ENCODE data around the gene H1-8.
"Not testable (repeated sequence)": the region's sequence is repeated elsewhere in the genome, so short reads cannot be mapped to it uniquely, and the experiment has no call there.

Gene H1-8

DNA sequence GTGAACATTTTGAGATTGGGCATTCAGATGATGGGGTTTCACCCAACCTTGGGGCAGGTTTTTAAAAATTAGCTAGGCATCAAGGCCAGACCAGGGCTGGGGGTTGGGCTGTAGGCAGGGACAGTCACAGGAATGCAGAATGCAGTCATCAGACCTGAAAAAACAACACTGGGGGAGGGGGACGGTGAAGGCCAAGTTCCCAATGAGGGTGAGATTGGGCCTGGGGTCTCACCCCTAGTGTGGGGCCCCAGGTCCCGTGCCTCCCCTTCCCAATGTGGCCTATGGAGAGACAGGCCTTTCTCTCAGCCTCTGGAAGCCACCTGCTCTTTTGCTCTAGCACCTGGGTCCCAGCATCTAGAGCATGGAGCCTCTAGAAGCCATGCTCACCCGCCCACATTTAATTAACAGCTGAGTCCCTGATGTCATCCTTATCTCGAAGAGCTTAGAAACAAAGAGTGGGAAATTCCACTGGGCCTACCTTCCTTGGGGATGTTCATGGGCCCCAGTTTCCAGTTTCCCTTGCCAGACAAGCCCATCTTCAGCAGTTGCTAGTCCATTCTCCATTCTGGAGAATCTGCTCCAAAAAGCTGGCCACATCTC lies 8.4 kb upstream of the H1-8 start:
- DNase-seq: no peak

DNA sequence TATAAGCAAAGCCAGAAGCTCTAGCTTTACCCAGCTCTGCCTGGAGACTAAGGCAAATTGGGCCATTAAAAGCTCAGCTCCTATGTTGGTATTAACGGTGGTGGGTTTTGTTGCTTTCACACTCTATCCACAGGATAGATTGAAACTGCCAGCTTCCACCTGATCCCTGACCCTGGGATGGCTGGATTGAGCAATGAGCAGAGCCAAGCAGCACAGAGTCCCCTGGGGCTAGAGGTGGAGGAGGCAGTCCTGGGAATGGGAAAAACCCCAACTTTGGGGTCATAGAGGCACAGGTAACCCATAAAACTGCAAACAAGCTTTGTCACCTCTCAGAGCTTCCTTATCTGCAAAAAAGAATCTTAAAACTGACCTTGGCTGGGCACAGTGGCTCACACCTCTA lies 7.9 kb upstream of the H1-8 start:
- DNase-seq: no peak

DNA sequence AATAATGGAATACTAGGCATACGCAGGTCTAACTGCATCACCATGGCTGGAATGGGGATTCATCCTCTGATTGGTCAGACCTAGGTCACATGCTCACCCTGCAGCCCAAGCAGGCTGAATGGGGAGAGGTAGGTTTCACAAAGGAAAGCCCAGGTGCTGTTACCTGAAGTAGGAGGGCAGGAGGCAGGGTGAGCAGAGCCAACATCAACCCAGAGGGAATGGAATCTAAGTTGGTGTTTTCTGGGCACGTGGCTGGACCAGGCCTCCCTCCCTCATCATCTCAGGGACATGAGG lies 6.7 kb upstream of the H1-8 start:
- no peak for DNase-seq

DNA sequence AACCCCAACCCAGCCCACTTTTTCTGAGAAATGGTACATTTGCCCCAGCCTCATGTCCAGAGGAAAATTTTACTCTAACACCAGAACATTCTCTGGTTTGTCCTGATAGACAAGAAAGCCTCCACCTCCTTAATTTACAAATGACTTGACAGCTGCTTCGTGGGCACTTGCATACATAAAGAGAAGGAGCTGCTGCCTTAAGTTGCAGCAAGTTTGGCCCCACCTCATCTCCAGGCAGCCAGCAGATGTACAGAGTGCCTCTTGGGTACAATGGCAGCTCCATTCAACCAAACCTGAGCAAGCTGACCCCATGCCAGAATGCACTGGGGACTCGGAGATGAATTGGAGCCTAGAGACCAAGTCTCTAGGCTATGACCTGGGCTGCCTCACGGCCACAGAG lies 6.2 kb upstream of the H1-8 start:
- DNase-seq: no peak

DNA sequence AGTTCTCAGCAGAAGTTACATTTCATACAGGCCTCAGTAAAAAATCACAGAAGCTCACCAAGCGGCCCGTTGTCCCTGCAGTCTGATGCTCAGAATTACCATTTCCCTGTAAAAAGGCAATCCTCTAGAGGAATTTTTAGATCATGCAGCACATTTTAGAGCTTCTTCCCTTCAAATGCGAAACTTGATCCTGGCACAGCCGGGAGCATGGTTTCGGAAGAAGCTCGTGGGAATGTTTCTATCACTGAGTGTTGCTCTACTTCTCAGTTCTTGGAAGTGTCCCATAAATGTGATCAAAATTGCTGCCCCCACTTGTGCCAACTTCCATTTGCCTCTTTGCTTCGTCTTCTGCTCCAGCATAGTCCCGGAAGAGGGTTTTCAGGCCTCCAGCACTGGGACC lies 3.8 kb upstream of the H1-8 start:
- no peak for DNase-seq

DNA sequence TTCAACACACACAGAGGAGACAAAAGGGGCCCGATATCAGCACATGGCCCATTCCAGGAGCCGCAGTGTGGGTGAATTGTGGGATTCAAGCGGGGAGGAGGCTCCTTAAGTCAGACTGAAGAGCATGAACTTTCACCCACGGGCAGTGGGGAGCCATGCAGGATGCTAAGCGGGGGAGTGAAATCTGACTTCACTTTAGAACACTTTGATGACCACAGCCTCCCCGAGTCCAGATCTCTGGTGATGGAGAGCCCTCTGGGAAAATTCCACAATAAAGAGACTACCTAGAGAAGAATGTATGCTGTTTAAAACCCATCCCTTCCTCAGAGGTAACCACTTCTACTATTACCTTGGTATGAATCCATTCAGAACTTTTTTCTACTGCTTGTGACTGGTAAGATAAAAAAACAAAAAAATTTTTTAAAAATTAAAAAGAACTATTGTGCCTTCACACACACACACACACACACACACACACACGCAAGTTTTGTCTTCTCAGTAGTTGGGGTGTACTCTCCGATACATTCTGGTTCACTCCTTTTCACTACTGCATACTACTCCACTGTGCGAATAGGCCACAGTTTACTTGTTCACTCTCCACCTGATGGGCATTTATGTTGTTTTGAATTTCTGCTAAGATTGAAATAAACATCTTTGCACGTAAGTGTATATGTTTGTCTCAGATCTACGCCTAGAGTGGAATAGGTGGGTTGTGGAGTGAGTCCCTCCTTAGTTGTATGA lies 2.0 kb upstream of the H1-8 start:
- DNase-seq: no peak

DNA sequence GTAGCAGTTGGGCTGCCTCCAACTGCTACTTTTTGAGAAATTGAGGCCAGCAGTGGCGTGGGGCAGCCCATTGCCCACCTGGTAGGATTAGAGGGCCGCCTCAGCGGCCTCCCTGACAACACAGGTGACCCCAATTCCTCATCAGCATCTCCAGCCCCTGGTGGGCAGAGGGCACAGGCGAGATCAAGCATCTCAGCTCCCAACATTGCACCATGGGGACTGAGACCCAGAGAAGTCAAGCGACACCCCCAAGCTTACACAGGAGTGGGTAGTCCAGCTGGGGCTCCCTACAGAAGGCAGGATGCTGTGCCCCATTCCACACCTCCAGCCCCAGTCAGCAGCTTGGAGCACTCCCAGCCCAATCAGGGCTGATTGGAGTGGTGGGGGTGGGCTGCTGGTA lies 228 bp upstream of the H1-8 start:
- no peak for DNase-seq

DNA sequence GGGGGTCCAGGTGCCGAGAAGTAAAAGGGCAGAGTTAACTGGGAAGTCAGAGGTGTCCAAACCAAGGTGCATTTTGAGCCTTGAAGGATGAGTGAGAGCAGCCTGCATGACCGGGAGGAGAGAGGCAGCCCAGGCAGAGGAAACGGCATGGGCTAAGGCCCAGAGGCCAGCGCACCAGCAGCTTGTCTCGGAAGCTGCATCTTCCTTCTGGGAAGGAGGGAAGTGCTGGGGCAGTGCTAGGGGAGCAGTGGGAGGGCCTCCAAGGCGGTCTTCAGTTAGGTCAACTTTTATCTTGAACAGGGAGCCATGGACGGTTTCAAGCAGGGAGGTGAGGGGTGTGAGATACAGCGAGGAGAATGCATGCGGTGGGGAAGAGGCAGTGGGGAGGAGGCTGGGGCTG lies 1.0 kb downstream of the H1-8 start:
- DNase-seq: no peak

DNA sequence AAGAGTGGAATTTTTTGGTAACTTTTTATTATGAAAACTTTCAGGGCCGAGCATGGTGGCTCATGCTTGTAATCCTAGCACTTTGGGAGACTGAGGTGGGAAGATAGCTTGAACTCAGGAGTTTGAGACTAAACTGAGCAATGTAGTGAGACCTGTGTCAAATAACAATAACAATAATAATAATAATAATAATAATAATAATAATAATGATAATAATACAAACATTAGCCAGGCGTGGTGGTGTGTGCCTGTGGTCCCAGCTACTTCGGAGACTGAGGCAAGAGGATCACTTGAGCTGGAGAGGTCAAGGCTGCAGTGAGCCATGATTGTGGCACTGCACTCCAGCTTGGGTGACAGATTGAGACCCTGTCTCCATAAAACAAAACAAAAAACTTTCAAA lies 3.0 kb downstream of the H1-8 start:
- DNase-seq: not testable (repeated sequence)

DNA sequence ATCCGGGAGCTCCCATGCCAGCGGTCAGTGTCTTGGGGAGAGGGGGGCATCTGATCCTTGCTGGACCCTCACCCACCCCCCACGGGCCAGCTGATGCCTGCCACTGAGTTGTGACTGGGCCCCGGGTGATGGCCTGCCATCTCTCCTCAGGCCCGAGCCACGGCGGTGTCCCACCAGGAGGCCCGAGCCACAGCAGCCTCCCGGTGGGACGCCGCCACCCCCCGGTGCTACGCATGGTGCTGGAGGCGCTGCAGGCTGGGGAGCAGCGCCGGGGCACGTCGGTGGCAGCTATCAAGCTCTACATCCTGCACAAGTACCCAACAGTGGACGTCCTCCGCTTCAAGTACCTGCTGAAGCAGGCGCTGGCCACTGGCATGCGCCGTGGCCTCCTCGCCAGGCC lies 4.3 kb downstream of the H1-8 start:
- DNase-seq: no peak

DNA sequence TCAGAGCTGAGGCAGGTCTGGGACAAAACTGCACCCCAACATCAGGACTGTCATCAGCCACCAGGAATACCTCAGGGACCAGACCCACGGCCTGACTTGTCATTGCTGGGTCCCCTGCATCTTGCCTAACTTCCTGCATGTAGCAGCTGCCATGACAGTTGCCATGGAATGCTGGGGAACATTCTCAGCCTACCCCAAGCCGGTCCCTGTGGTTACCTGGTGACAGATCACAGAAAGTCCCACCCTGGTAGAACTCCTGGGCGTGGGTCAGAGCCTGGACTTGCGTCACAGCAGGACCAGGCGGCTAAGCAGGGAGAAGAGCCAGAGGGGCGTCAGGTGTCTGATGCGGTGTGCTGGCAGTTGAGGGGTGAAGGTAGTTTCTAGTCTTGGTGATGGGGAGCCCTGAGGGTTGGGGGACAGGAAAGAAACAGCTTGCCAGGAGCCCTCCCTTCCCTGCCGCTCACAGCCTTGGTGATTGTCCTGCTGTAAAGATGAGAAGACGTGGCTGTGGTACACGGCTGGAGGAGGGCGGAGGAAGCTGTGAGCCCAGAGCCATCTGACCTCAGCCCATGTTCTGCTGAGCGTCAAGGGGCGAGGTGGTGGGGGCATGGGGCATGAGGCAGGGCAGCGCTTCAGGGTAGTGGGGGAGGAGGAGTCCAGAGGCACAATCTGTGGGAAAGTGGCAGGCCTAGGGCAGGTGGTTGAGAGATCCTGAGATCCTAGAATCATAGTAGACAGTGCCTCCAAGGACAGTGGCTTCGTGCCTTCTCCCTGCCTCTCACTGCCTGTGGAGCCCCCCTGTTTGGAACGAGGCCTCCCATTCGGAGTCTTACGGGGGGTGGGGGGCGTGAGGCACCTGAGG lies 5.4 kb downstream of the H1-8 start:
- no peak for DNase-seq

DNA sequence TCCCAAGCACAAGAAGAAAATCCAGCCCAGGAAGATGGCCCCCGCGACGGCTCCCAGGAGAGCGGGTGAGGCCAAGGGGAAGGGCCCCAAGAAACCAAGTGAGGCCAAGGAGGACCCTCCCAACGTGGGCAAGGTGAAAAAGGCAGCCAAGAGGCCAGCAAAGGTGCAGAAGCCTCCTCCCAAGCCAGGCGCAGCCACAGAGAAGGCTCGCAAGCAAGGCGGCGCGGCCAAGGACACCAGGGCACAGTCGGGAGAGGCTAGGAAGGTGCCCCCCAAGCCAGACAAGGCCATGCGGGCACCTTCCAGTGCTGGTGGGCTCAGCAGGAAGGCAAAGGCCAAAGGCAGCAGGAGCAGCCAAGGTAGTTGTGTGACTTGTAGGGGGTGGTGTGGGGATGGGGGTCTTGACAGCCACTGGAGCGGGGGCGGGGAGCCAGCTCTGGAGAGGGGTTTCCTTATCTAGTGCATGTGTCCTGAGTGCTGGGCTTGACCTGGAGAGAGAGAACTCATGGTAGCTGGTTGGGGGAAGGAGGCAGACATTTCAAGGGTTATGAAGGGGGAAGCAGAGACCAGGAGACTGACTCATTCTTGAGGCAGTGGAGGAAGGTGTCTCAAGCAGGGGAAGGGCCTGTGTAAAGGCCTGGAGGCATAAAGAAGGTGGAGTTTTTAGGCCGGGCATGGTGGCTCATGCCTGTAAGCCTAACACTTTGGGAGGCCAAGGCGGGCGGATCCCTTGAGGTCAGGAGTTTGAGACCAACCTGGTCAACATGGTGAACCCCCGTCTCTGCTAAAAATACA lies 6.2 kb downstream of the H1-8 start:
- DNase-seq: no peak

DNA sequence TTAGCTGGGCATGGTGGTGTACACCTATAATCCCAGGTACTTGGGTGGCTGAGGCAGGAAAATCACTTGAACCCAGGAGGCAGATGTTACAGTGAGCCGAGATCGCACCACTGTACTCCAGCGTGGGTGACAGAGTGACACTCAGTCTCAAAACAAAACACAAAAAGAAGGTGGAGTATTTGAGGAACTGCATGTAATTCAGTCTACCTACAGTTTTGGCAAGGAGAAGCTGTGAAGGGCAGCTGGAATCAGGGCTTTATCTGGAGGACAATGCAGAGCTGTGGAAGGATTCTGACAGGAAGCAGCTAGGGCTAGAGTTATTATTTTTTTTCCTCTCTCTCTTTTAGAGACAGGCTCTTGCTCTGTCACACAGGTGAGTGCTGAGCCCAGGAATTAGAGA lies 6.8 kb downstream of the H1-8 start:
- DNase-seq: no peak

DNA sequence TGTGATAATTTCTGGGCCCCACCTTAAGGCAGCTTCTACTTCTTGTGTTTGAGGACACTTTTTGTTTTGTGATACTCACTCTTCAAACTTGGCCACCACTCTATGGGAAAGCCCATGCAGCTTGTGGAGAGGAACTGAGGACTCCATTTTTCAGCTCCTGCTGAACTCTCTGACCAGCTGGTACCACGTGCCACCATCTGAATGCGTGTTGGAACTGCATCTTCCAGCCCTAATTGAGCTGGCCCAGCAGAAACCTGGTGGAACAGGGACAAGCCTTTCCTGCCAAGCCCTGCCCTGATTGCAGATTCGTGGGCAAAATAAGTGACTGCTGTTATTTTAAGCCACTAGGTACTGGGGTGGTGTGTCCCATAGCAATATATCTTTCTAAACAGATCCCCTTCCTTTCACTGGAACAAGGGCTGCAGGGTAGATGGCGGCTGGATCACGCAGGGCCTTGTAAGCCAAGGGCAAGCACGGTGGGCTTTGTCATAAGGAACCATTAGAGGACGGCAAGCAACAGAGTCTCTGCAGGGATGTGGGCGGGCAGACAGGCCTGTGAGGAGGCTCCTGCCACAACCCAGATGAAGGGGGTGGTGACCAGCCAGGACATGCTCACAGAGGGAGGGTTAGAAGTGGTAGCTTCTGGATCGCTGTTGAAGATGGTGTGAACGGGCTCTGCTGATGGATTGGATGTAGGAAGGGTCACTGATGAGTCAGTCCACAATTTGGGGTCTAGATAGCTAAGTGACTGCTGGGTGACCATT lies 9.5 kb downstream of the H1-8 start:
- DNase-seq: no peak

DNA sequence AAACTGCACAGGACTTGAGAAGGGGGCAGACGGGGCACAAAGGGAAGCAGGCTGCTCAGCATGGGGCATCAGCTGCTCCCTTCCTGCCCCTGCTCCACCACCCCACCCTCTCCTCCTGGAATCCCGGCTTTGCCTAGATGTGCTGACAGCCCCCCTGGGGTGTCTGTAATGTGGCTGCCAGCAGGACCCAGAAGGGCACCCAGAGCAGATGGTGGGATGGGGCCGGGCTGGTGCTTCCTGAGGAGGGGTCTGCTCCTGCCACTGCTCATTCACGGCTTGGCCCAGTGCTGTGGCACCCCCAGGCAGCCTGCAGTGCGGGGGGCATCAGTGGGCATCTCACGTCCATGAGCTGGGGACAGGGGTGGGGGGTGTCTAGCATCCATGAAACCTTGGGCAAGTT lies 10.2 kb downstream of the H1-8 start:
- DNase-seq: no peak

DNA sequence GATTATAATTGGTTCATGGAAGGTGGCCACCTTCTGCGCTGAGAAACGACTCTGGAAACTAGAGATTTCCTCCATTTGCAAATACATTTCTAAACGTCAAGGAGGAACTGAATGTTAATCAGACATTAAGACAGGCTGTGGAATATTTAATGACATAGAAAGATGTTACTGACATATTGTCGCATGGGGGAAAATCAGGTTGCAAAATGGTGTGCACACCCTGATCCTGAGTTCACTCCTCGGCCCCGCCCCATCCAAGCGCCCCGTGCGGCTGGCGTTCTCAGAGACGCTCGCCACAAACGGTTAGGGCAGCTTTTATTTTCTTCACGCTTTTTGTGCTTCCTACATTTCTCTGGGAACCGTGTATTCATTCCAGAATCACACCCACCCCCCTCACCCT lies 10.7 kb downstream of the H1-8 start:
- peak; percentile 7 for DNase-seq

DNA sequence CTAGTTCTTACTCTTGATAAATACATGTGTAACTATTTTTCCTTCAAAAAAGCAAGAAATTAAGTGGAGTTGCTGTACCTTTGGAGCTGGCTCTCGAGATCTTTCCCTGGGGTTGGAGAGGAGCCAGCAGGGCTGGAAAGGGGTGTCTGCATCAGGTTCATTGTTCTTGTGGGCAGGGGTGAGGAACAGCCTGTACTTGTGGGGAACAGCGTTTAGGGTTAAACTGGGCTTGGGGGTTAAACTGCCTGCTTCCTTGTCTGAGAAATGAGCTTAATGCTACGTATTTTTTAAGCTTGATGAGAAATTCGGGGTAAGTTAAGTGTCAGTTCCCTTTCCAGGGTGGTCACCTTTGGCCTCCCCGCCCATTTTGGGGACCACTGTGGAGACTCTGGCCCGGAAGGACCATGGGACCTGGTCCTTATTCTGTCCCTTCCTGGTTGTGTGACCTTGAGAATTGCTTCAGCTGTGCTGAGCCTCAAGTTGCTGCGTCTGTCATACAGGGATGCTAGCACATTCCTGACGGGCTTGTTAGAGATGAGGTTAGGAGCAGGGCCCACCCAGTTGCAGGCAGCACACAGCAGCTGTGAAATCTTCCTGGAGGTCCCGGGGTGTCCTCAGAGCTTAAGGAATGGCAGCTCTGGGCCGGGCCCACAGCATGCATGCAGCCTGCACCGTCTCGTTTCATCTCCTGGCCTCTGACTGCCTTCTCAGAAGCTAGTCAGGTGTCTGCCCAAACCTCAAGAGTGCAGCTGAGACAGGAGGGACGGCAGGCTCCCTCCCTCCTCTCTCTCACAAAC lies 11.6 kb downstream of the H1-8 start:
- DNase-seq: no peak

DNA sequence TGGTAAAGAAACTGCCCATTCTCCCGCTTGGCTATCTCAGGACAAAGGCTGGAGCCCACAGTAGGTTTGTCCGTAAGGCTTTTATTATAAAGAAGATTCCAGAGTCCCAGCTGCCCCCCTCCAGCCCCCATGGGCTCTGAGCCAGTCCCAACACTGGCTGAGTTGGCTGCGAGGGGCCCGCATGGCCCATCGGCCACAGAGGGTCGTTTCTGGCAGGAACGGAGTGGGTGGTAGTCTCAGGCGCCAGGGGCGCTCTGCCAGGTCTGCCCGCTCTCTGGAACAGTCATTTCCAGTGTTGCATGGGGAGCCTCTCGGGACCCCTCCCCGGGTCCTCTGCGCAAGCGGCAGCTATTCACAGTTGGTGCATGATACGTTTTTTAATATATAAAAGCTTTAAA lies 12.2 kb downstream of the H1-8 start:
- DNase-seq: no peak

DNA sequence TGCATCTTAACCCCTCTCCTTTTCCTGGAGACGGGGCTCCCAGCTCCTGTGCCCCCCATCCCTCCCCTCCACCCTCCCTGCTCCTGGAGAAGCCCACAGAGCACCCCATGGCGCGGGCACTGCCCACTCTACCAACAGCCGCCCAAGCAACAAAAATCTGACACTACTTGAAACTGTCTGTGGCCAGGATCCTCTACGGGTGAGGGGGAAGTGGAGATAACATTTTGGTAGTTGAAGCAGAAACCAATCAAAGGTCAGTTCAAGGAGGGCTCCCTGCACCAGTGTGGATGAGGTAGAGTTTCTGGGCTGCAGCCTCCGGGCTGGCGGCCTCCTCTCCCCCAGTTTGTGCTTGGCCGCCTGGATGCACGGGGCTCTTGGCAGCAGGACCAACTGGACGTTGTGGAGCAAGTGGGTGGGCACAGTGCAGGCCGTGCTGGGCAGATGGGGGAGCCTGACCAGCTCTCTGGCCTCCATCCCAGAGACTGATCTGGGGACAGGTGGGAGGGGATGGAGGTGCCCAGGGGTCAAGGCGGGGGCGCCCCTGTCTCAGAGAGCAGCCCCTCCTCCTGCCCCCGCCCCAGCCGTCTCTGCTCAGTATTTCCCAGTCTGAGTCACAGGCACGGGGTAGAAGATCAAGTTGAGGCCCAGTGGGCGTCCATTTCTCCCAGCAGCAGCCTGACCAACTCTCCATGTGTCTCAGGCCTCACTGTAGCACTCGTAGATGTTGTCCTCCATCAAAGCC lies 12.8 kb downstream of the H1-8 start:
- no peak for DNase-seq

DNA sequence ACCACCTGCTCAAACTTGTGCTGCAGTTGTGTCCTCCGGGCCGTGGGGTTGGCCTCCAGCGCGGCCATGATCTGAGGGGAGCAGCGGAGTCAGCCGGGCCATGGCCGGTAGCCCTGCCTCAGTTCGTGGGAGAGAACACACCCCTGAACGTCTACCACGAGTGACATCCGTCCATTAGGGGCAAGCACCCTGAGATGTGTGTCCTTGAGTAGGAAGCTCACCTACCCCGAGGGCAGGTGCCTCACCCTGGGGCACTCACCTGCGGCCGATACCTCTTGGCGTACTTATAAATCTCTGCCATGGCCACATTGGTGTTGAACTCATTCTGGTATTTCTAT lies 13.4 kb downstream of the H1-8 start:
- no peak for DNase-seq

DNA sequence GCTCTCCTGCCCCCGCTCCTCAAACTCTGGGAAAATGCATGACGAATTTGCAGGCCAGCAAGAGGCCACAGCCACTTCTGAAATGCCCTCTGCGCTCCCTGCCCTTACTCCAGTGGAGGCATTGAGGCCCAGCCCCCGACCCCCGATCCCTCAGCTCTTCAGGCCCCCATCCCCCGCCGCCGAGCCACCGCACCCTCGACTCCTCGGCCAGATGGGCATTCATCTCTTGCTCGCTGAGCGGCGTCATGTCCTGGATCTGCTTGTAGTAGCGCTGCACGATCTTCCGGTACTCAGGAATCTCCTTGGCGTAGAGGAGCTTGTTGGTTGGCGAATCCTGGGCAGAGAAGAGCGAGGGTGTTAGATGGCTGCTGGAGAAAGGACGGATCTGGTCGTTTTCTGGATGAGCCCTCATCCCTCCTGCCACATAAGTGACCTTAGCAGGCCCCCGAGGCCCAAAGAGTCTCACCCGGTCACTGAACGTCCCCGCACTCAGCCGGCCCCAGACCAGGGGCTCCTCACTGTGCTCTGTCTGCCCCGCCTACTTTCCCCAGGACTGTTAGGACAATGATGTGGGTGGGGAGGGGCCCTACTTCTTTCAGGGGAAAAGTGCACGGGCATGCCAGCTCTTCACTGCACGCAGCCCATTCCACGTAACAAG lies 14.0 kb downstream of the H1-8 start:
- DNase-seq: no peak

Data from CD4-positive, alpha-beta T cell treated with Interleukin-21 for 1 hour (primary cell).